Thoracic aorta (tissue), 2 donors: ENCODE data around the gene DRD2. TPM values are rescaled to one million over a fixed set of nuclear protein-coding genes. Genes with fewer than 3 reads are reported as not detected.

Source experiments
- ATAC-seq: fragments of 150-250 bp; one replicate; pipeline ENCODE4 v1.8.0; 2017; ENCODE audit warnings: low read depth; ENCODE audit not compliant: insufficient number of reproducible peaks, low FRiP score
- DNase-seq: peaks from one replicate; pipeline ENCODE4 v3.0.0-alpha.2; 2020; ENCODE audit warnings: low spot score
- H3K27ac ChIP-seq, 2 donors: fragments of 200-600 bp; sonication (generic); 1 replicate in 1 of 2; 2 replicates in 1 of 2; pipeline ENCODE4 v1.5.1; 2016; ENCODE audit warnings: mild to moderate bottlenecking in 2 of 2, moderate library complexity in 2 of 2
- H3K27me3 ChIP-seq: fragments of 200-600 bp; sonication (generic); replicated peaks from 2 replicates; pipeline ENCODE4 v1.6.0; 2016; ENCODE audit warnings: mild to moderate bottlenecking; ENCODE audit not compliant: insufficient read depth
- H3K36me3 ChIP-seq: fragments of 200-600 bp; sonication (generic); one replicate; pipeline ENCODE4 v1.5.1; 2016
- H3K4me1 ChIP-seq, 2 donors: fragments of 200-600 bp; sonication (generic); 1 replicate in 1 of 2; 2 replicates in 1 of 2; pipeline versions ENCODE4 v1.5.1 to v1.6.0; 2016; ENCODE audit warnings: low read depth in 2 of 2, mild to moderate bottlenecking in 1 of 2; ENCODE audit not compliant: control insufficient read depth in 1 of 2
- H3K4me3 ChIP-seq: fragments of 200-600 bp; sonication (generic); 2 replicates; pipeline ENCODE4 v1.5.1; 2016; ENCODE audit warnings: mild to moderate bottlenecking
- H3K9me3 ChIP-seq: fragments of 200-600 bp; sonication (generic); 2 replicates; pipeline ENCODE4 v1.5.1; 2016
- total RNA-seq, 2 donors: library from RNA; depleted of rRNA; stranded (reverse); fragments of >200 nt; gene quantifications; one replicate each; pipeline versions ENCODE4 v1.1.0 to v1.2.3, GENCODE V29; 2016
- TF ChIP-seq, protein P1 (sequence below): fragments of 200-600 bp; sonication (generic); IDR thresholded peaks from one replicate; pipeline ENCODE4 v1.5.1; 2019; ENCODE audit warnings: antibody characterized with exemption

The DRD2 gene
- total RNA-seq, 2 donors from 2014 or later, result not detected

DNA sequence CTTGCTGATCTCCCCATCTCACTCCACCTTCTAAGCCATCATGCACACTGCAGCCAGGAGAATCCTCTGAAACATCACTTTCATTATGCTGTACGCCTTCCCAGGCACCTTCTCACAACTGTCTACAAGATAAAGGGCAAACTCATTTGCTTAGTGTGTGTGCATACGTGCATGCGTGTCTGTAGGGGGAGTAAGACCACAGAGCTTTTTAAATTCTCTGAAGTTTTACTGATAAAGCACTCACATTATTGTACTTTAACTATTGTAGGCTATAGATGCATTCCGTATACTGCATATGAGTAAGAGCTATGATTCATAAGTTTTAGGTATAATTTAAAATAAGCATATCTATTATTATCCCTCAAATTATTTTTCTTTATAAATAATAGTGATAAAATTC is 102.9 kb downstream of the DRD2 start:
- no peaks in the 10 kb centered on the region for H3K4me1 ChIP-seq
- TF ChIP-seq, protein P1, sequence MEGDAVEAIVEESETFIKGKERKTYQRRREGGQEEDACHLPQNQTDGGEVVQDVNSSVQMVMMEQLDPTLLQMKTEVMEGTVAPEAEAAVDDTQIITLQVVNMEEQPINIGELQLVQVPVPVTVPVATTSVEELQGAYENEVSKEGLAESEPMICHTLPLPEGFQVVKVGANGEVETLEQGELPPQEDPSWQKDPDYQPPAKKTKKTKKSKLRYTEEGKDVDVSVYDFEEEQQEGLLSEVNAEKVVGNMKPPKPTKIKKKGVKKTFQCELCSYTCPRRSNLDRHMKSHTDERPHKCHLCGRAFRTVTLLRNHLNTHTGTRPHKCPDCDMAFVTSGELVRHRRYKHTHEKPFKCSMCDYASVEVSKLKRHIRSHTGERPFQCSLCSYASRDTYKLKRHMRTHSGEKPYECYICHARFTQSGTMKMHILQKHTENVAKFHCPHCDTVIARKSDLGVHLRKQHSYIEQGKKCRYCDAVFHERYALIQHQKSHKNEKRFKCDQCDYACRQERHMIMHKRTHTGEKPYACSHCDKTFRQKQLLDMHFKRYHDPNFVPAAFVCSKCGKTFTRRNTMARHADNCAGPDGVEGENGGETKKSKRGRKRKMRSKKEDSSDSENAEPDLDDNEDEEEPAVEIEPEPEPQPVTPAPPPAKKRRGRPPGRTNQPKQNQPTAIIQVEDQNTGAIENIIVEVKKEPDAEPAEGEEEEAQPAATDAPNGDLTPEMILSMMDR, result no peak
- no peak overlapping the region for H3K27ac ChIP-seq
- ATAC-seq, result no peak
- no peaks in the 10 kb centered on the region for H3K27me3 ChIP-seq
- no peak overlapping the region for H3K4me3 ChIP-seq
- no peaks in the 10 kb centered on the region for H3K9me3 ChIP-seq
- peaks cover 11% of the 10 kb centered on the region for H3K36me3 ChIP-seq
- no peak for DNase-seq

DNA sequence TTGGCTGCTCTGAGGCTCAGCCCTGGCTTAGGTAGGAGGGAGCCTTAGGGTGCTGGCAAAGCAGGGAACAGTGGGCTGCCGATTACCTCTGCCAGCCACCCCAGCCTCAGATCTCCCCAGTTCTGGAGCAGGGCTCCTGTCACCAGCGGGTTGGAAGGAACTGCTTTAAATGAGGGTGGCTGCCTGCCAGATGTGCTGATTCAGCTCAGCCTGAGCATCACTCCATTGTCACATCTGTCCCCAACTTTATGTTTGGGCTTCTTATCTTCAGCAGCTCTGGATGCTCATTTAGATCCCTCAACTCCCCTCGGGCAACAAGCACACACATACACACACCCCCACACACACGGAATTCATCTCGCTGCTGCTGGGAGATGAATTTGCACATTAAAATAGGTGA is 104.6 kb downstream of the DRD2 start:
- H3K27me3 ChIP-seq, result no peaks in the 10 kb centered on the region
- H3K4me3 ChIP-seq, result no peak overlapping the region
- ATAC-seq, result no peak
- H3K36me3 ChIP-seq, result peaks cover 11% of the 10 kb centered on the region
- no peaks in the 10 kb centered on the region for H3K4me1 ChIP-seq
- H3K27ac ChIP-seq, result no peak overlapping the region
- TF ChIP-seq, protein P1, result no peak
- H3K9me3 ChIP-seq, result no peaks in the 10 kb centered on the region
- no peak for DNase-seq

DNA sequence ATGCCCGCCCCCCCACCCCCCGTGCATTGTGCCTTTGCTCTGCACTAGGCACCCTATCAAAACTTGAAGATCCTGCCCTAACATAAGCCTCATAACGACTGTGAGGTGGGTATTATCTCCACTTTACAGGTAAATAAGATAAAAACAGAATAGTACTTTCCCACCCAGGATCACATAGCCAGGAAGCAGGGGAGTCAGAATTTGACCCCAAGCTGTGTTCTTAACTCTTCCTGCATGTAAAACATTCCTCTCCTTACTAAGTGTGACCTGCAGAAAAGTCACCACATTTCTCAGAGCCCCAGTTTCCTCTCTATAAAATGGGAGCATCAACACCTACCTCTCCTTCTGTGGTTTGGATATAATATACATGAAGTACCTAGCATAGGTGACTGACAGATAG is 105.8 kb downstream of the DRD2 start:
- H3K9me3 ChIP-seq, result no peaks in the 10 kb centered on the region
- no peak overlapping the region for H3K4me3 ChIP-seq
- TF ChIP-seq, protein P1, result no peak
- no peak for DNase-seq
- H3K4me1 ChIP-seq, result no peaks in the 10 kb centered on the region
- no peak for ATAC-seq
- H3K27ac ChIP-seq, result no peak overlapping the region
- peaks cover 20% of the 10 kb centered on the region for H3K36me3 ChIP-seq
- no peaks in the 10 kb centered on the region for H3K27me3 ChIP-seq

DNA sequence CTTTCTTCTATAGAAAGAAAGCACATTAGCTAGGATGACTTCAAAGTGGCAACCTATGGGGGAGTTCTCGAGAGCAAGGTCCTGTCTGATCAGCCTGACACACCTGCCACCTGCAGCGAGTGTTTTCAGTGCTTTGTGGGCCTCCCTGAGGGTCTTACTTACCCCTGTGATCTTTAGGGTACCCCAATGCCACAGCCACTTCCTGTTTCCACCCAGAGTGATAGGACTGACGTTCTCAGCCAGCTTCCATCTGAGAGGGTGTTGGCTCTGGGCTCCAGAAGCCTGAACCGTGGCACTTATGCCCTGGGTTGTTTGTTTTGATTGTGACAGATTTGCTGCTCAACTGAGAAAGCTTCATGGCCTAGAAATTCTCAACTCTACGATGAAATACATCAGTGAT is 109.3 kb downstream of the DRD2 start:
- Histone ChIP-seq H3K27me3 (no peaks in the 10 kb centered on the region), H3K4me3 (no peak overlapping the region), H3K27ac (no peak overlapping the region), H3K9me3 (no peaks in the 10 kb centered on the region), H3K4me1 (no peaks in the 10 kb centered on the region), H3K36me3 (peaks cover 28% of the 10 kb centered on the region)
- ATAC-seq (no peak), DNase-seq (no peak)
- TF ChIP-seq, protein P1, result no peak

DNA sequence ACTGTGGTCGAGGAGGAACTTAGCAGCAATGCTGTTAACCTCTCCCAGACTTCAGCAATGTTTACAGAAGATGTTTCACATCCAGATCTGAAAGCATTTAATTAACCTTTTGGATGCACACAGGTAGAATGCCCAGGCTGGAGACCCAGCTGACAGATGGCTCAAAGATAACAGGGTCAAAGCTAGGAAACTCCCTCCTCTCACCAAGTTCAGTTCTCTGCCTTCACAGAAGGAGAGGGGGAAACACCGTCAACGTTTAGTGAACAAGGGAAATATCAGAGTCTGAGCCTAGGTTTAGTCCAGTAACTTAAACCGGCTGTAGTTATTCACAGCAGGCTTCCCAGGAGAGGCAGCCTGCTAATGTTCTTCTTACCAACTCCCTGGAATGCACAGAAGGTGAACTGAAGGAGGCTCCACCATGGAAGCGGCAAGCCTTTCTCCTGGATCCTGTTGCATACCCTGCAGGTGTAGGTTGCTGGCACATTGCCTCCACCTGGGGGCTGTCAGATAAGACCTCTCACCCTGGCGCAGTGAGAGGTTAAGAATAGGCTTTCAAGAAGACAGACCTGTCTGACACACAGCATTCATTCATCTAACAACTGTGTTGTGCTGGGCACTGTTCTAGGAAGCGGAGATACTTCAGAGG is 111.1 kb downstream of the DRD2 start:
- Histone ChIP-seq H3K27me3 (no peaks in the 10 kb centered on the region), H3K4me3 (no peak overlapping the region), H3K27ac (no peak overlapping the region), H3K4me1 (no peaks in the 10 kb centered on the region), H3K36me3 (peaks cover 32% of the 10 kb centered on the region), H3K9me3 (no peaks in the 10 kb centered on the region)
- DNase-seq, result no peak
- ATAC-seq, result no peak
- TF ChIP-seq, protein P1, result no peak
